Measurements from ENCODE around the gene CUL9. TPM values are rescaled to one million over a fixed set of nuclear protein-coding genes. Genes with fewer than 3 reads are reported as not detected.

Gene CUL9
- total RNA-seq, 1 experiment from 2014 or later = 30.4 TPM

DNA sequence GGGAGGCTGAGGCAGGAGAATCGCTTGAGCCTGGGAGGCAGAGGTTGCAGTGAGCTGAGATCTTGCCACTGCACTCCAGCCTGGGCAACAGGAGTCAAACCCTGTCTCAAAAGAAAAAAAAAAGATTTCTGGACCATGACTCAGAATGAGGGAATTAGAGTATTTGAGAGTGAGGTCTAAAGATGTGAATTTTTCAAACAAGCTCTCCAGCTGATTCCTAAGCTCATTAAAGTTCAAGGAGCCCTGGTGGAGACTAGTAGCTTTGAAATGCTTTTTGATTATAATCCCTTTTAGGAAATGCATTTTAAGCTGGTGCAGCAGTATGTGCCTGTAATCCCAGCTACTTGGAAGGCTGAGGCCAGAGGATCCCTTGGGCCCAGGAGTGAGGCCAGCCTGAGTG lies 32.7 kb upstream of the CUL9 start:
- Histone ChIP-seq H3K9me3 (ENCODE audit: low read length) (no peaks in the 10 kb centered on the region), H3K4me1 (ENCODE audit: insufficient read depth, low read length) (peaks cover 28% of the 10 kb centered on the region), H3F3A (ENCODE audit: low read length, unreplicated experiment) (peaks cover 8% of the 10 kb centered on the region), H4K20me1 (ENCODE audit: low read length) (no peaks in the 10 kb centered on the region), H3K27me3 (ENCODE audit: low read length) (no peaks in the 10 kb centered on the region), H3K36me3 (ENCODE audit: low read depth, low read length) (no peaks in the 10 kb centered on the region), H3K4me3 (ENCODE audit: low read length) (no peak overlapping the region), H3K9me2 (replicated peaks; ENCODE audit: low read length) (no peaks in the 10 kb centered on the region), H3K4me2 (ENCODE audit: low read length) (no peak overlapping the region), H3K27ac (ENCODE audit: low read length) (no peak overlapping the region), H3K79me2 (ENCODE audit: low read length) (no peaks in the 10 kb centered on the region), H2AFZ (ENCODE audit: low read length) (no peak overlapping the region), H3K9ac (ENCODE audit: low read length) (no peak overlapping the region)
- BruUV-seq (replicated peaks) = no TSS peak
- ATAC-seq = no peak
- ChIA-PET CTCF (interaction anchor here (1.0 kb wide), 1 partner anchor 95 kb away, joined by 3 read pairs; the partner anchor contains the start of gene CUL7), POLR2A (ENCODE audit: unreplicated experiment) (interaction anchor here (0.6 to 0.7 kb wide), 4 partner anchors 10 to 186 kb away, joined by 3 to 5 read pairs (median 4); no protein-coding TSS in a partner anchor)
- TF ChIP-seq CTCF (conservative IDR thresholded peaks at IDR 0.05; ENCODE audit: low read depth, low read length) = no peak
- no peak for TF ChIP-seq EZH2phosphoT487 (IDR thresholded peaks at IDR 0.05; ENCODE audit: borderline replicate concordance, low read length)
- no peak for TF ChIP-seq EZH2 (IDR thresholded peaks at IDR 0.05; ENCODE audit: low read length, unreplicated experiment)
- intact Hi-C loops (cut with micrococcal nuclease) = no loop called here
- peak; percentile 17 for DNase-seq

DNA sequence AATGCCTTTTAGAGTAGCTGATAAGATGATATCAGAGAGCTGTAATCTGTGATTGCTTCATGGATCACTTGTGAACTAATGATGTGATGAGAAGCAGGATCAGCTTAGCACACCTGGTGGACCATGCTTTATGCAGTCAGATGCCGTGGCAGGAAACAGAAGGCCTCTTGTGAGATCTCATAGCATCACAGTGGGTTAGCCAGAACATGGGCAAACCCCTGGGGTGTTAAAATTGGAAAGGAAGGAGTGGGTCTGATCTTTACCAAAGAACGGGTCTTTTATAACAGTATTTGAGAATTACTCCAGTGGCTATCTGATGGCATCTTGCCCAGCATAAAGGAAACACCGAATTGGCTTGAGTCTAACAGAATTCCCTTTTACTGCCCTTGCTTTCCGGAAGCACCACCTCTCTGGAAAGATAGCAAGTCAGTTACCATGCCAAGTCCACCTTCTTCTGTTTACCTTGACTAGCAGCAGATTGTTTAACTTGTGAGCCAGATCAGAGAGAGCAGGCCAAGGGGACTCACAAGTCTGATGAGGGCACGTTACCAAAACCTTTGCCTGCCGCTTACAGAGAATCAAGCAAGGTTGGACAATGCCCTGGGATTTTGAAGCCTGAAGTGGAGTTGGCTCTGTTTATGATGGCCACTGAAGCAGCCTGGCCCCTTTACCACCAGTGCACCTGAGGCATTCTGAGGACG lies 31.8 kb upstream of the CUL9 start:
- CTCF ChIA-PET = interaction anchor here (0.6 kb wide), 1 partner anchor 307 kb away, joined by 6 read pairs; no protein-coding TSS in a partner anchor
- TF ChIP-seq EZH2phosphoT487 (IDR thresholded peaks at IDR 0.05; ENCODE audit: borderline replicate concordance, low read length) (no peak), CTCF (conservative IDR thresholded peaks at IDR 0.05; ENCODE audit: low read depth, low read length) (no peak), EZH2 (IDR thresholded peaks at IDR 0.05; ENCODE audit: low read length, unreplicated experiment) (no peak)
- Histone ChIP-seq H3K27me3 (ENCODE audit: low read length) (no peaks in the 10 kb centered on the region), H3K4me3 (ENCODE audit: low read length) (no peak overlapping the region; the same call in 1 of the 2 replicates), H3K9ac (ENCODE audit: low read length) (no peak overlapping the region), H3K4me2 (ENCODE audit: low read length) (peak overlapping the region; percentile 69), H4K20me1 (ENCODE audit: low read length) (no peaks in the 10 kb centered on the region), H3K79me2 (ENCODE audit: low read length) (no peaks in the 10 kb centered on the region), H3K27ac (ENCODE audit: low read length) (peak overlapping the region; percentile 54), H3K4me1 (ENCODE audit: insufficient read depth, low read length) (peaks cover 19% of the 10 kb centered on the region), H3F3A (ENCODE audit: low read length, unreplicated experiment) (peaks cover 8% of the 10 kb centered on the region), H3K9me2 (replicated peaks; ENCODE audit: low read length) (no peaks in the 10 kb centered on the region), H3K9me3 (ENCODE audit: low read length) (no peaks in the 10 kb centered on the region), H2AFZ (ENCODE audit: low read length) (peak overlapping the region; percentile 14; the same call in 1 of the 2 replicates), H3K36me3 (ENCODE audit: low read depth, low read length) (no peaks in the 10 kb centered on the region)
- ATAC-seq (peak; percentile 96), DNase-seq (peak; percentile 88)
- intact Hi-C loops (cut with micrococcal nuclease) = loop anchor here (2.0 kb wide), 1 partner anchor 21 kb away; the partner anchor contains the start of gene SRF
- BruUV-seq (replicated peaks) = no TSS peak
- POLR2A ChIA-PET (ENCODE audit: unreplicated experiment) = interaction anchor here (0.6 kb wide), 1 partner anchor 96 kb away, joined by 9 read pairs; the partner anchor contains the start of gene CUL7

- H3K9ac ChIP-seq (ENCODE audit: low read length) = no peak overlapping the region
- H3F3A ChIP-seq (ENCODE audit: low read length, unreplicated experiment) = no peaks in the 10 kb centered on the region
- H3K27ac ChIP-seq (ENCODE audit: low read length) = no peak overlapping the region
- H3K9me3 ChIP-seq (ENCODE audit: low read length) = no peaks in the 10 kb centered on the region
- CTCF ChIA-PET = no interaction called here
- intact Hi-C loops (cut with micrococcal nuclease) = no loop called here
- BruUV-seq (replicated peaks) = no TSS peak
- no peaks in the 10 kb centered on the region for H3K4me1 ChIP-seq (ENCODE audit: insufficient read depth, low read length)
- POLR2A ChIA-PET (ENCODE audit: unreplicated experiment) = no interaction called here
- H4K20me1 ChIP-seq (ENCODE audit: low read length) = no peaks in the 10 kb centered on the region
- no peak for ATAC-seq
- no peak overlapping the region for H2AFZ ChIP-seq (ENCODE audit: low read length)
- no peak for DNase-seq
- TF ChIP-seq EZH2 (IDR thresholded peaks at IDR 0.05; ENCODE audit: low read length, unreplicated experiment) (no peak), CTCF (conservative IDR thresholded peaks at IDR 0.05; ENCODE audit: low read depth, low read length) (no peak), EZH2phosphoT487 (IDR thresholded peaks at IDR 0.05; ENCODE audit: borderline replicate concordance, low read length) (no peak)
- H3K27me3 ChIP-seq (ENCODE audit: low read length) = no peaks in the 10 kb centered on the region
- no peaks in the 10 kb centered on the region for H3K79me2 ChIP-seq (ENCODE audit: low read length)
- no peak overlapping the region for H3K4me3 ChIP-seq (ENCODE audit: low read length)
- H3K36me3 ChIP-seq (ENCODE audit: low read depth, low read length) = no peaks in the 10 kb centered on the region
- no peak overlapping the region for H3K4me2 ChIP-seq (ENCODE audit: low read length)
- H3K9me2 ChIP-seq (replicated peaks; ENCODE audit: low read length) = no peaks in the 10 kb centered on the region
Observed at GRCh38 chr6:43159599-43159998, 22.4 kb upstream of the CUL9 start.
